GM23338 (cell line): Measurements from ENCODE around the gene RIGI. TPM values are rescaled to one million over a fixed set of nuclear protein-coding genes. Genes with fewer than 3 reads are reported as not detected.

Experiments
- ATAC-seq: fragments of 200-7000 bp; cut with Tn5 transposase; 3 replicates; pipeline ENCODE4 v1.9.1; 2020
- DNase-seq: peaks from one replicate; pipeline ENCODE4 v3.0.0-alpha.2; 2015; ENCODE audit warnings: low spot score
- H2AFZ ChIP-seq: fragments of 200-600 bp; sonication (generic); 2 replicates; pipeline ENCODE4 v1.8.0; 2016; ENCODE audit warnings: antibody characterized with exemption, mild to moderate bottlenecking, moderate library complexity
- H3F3A ChIP-seq: fragments of 200-600 bp; sonication (generic); replicated peaks from 2 replicates; pipeline ENCODE4 v1.8.0; 2017; ENCODE audit warnings: antibody characterized with exemption, mixed run types, low read depth
- H3K27ac ChIP-seq: fragments of 200-600 bp; sonication (generic); 2 replicates; pipeline ENCODE4 v1.6.1; 2016; ENCODE audit warnings: low read depth
- H3K27me3 ChIP-seq: fragments of 200-600 bp; sonication (generic); 2 replicates; pipeline ENCODE4 v1.8.0; 2016; ENCODE audit warnings: mild to moderate bottlenecking, mixed run types, moderate library complexity; ENCODE audit not compliant: insufficient read depth
- H3K36me3 ChIP-seq: fragments of 200-600 bp; sonication (generic); 2 replicates; pipeline ENCODE4 v1.8.0; 2016; ENCODE audit warnings: mild to moderate bottlenecking; ENCODE audit not compliant: insufficient read depth
- H3K4me1 ChIP-seq: fragments of 200-600 bp; sonication (generic); 2 replicates; pipeline ENCODE4 v1.8.0; 2016; ENCODE audit warnings: mild to moderate bottlenecking, moderate library complexity; ENCODE audit not compliant: insufficient read depth
- H3K4me2 ChIP-seq: fragments of 200-600 bp; sonication (generic); 2 replicates; pipeline ENCODE4 v1.7.1; 2017; ENCODE audit warnings: mixed run types
- H3K4me3 ChIP-seq: fragments of 200-600 bp; sonication (generic); 2 replicates; pipeline ENCODE4 v1.6.1; 2016; ENCODE audit warnings: mixed run types
- H3K79me2 ChIP-seq: fragments of 200-600 bp; sonication (generic); replicated peaks from 2 replicates; pipeline ENCODE4 v1.8.0; 2017; ENCODE audit warnings: mild to moderate bottlenecking; ENCODE audit not compliant: insufficient read depth
- H3K9me2 ChIP-seq: fragments of 200-600 bp; sonication (generic); 2 replicates; pipeline ENCODE4 v1.8.0; 2017; ENCODE audit not compliant: insufficient read depth
- H4K20me1 ChIP-seq: fragments of 200-600 bp; sonication (generic); replicated peaks from 2 replicates; pipeline ENCODE4 v1.8.0; 2017; ENCODE audit warnings: mild to moderate bottlenecking; ENCODE audit not compliant: insufficient read depth
- H3K27ac Mint-ChIP-seq: 2 replicates; pipeline ENCODE4 v1.8.0; 2020; ENCODE audit warnings: inconsistent platforms, mild to moderate bottlenecking, moderate library complexity, mixed read lengths
- H3K27me3 Mint-ChIP-seq: 3 replicates; pipeline ENCODE4 v1.8.0; 2022; ENCODE audit warnings: low read depth, mild to moderate bottlenecking, moderate library complexity, mixed read lengths, inconsistent platforms; ENCODE audit not compliant: insufficient read depth, poor library complexity
- H3K36me3 Mint-ChIP-seq: 3 replicates; pipeline ENCODE4 v1.8.0; 2021; ENCODE audit warnings: low read depth, mild to moderate bottlenecking, inconsistent platforms, moderate library complexity, mixed read lengths
- H3K4me1 Mint-ChIP-seq: 3 replicates; pipeline ENCODE4 v1.8.0; 2020; ENCODE audit warnings: mild to moderate bottlenecking, inconsistent platforms, mixed read lengths
- H3K4me3 Mint-ChIP-seq: 3 replicates; pipeline ENCODE4 v1.8.0; 2021; ENCODE audit warnings: moderate library complexity, mild to moderate bottlenecking, inconsistent platforms, mixed read lengths
- H3K9me3 Mint-ChIP-seq: 3 replicates; pipeline ENCODE4 v1.8.0; 2020; ENCODE audit warnings: moderate library complexity, mild to moderate bottlenecking, inconsistent platforms, mixed read lengths
- CREB1 ChIP-seq: fragments of 250-450 bp; sonication (Bioruptor Pico); IDR thresholded peaks from 2 replicates; pipeline ENCODE4 v1.5.0; 2020; ENCODE audit warnings: low read depth, mild to moderate bottlenecking, moderate library complexity
- CTCF ChIP-seq, 2 experiments: fragments of 200-600 bp in 1 of 2; sonication (generic) in 1 of 2; conservative IDR thresholded peaks; 2 replicates each; pipeline versions ENCODE4 v1.5.1 to v1.6.1; 2016 to 2017; ENCODE audit warnings: antibody characterized with exemption in 2 of 2, low read depth in 2 of 2, mild to moderate bottlenecking in 2 of 2, moderate library complexity in 1 of 2
- ETS1 ChIP-seq: IDR thresholded peaks from 2 replicates; pipeline ENCODE4 v1.6.1; 2016; ENCODE audit warnings: antibody characterized with exemption
- EZH2 ChIP-seq: fragments of 200-600 bp; sonication (generic); IDR thresholded peaks from one replicate; pipeline ENCODE4 v1.8.0; 2017; ENCODE audit warnings: antibody characterized with exemption, mild to moderate bottlenecking, low read depth; ENCODE audit not compliant: unreplicated experiment
- EZH2phosphoT487 ChIP-seq: fragments of 200-600 bp; sonication (generic); IDR thresholded peaks from one replicate; pipeline ENCODE4 v1.8.1; 2018; ENCODE audit warnings: antibody characterized with exemption; ENCODE audit not compliant: unreplicated experiment
- JUNB ChIP-seq: IDR thresholded peaks from one replicate; pipeline ENCODE4 v1.6.1; 2016; ENCODE audit warnings: antibody characterized with exemption; ENCODE audit not compliant: unreplicated experiment
- POLR2AphosphoS5 ChIP-seq: IDR thresholded peaks from 2 replicates; pipeline ENCODE4 v1.6.1; 2016; ENCODE audit warnings: antibody characterized with exemption, low read depth
- REST ChIP-seq: IDR thresholded peaks from one replicate; pipeline ENCODE4 v1.6.1; 2018; ENCODE audit warnings: antibody characterized with exemption; ENCODE audit not compliant: unreplicated experiment
- ZNF331 ChIP-seq: fragments of 250-450 bp; sonication (Bioruptor Pico); IDR thresholded peaks from 2 replicates; pipeline ENCODE4 v1.5.0; 2020; ENCODE audit warnings: low read depth, mild to moderate bottlenecking, moderate library complexity
- ZNF462 ChIP-seq: fragments of 250-450 bp; sonication (Bioruptor Pico); IDR thresholded peaks from 2 replicates; pipeline ENCODE4 v1.5.0; 2020; ENCODE audit warnings: mild to moderate bottlenecking, moderate library complexity
- polyA plus RNA-seq: library from polyadenylated mRNA; unstranded; fragments of >200 nt; fragmentation: Nextera tagmentation; extraction: Ambion mirVana; gene quantifications from 2 replicates; pipeline ENCODE4 v1.2.1, GENCODE V29; 2016
- total RNA-seq: library from RNA; depleted of rRNA; stranded (reverse); fragments of >200 nt; shearing (Covaris generic); gene quantifications from 2 replicates; pipeline ENCODE4 v1.2.3, GENCODE V29; 2014

The RIGI gene
- total and polyA plus RNA-seq, 2 experiments from 2014 or later, result 14.2 to 14.7 TPM

GRCh38 chr9:32570262-32570661, 44.3 kb upstream of the RIGI start:
- TF ChIP-seq EZH2phosphoT487 (no peak), ZNF462 (no peak)
- peaks cover 8% of the 10 kb centered on the region for H3K27me3 Mint-ChIP-seq
- no peak overlapping the region for H2AFZ ChIP-seq

GRCh38 chr9:32566770-32567169, 40.8 kb upstream of the RIGI start:
- Mint-ChIP-seq H3K27me3 (no peaks in the 10 kb centered on the region), H3K27ac (no peak overlapping the region), H3K9me3 (no peaks in the 10 kb centered on the region), H3K4me1 (peaks cover 2% of the 10 kb centered on the region; the same call in 1 of the 3 replicates), H3K36me3 (peaks cover 35% of the 10 kb centered on the region), H3K4me3 (no peak overlapping the region)
- peaks cover 10% of the 10 kb centered on the region for H3K4me1 ChIP-seq
- no peak overlapping the region for H2AFZ ChIP-seq
- ATAC-seq (no peak), DNase-seq (no peak)
- H3F3A ChIP-seq, result no peaks in the 10 kb centered on the region
- no peaks in the 10 kb centered on the region for H4K20me1 ChIP-seq
- no peak overlapping the region for H3K27ac ChIP-seq
- peaks cover 46% of the 10 kb centered on the region for H3K79me2 ChIP-seq
- no peaks in the 10 kb centered on the region for H3K27me3 ChIP-seq
- no peaks in the 10 kb centered on the region for H3K9me2 ChIP-seq
- no peak overlapping the region for H3K4me3 ChIP-seq
- no peak overlapping the region for H3K4me2 ChIP-seq
- H3K36me3 ChIP-seq, result peaks cover 12% of the 10 kb centered on the region; the same call in 1 of the 2 replicates
- TF ChIP-seq EZH2 (no peak), CTCF (conservative IDR thresholded peaks at IDR 0.05; ENCODE audit: low read depth in 2 of 2) (no peak), CREB1 (CRISPR knock-in tag) (no peak), JUNB (no peak), REST (no peak), ETS1 (no peak), ZNF331 (no peak), POLR2AphosphoS5 (no peak)

More at GRCh38 chr9:32570262-32570661, 44.3 kb upstream of the RIGI start:
- Histone ChIP-seq H3K27me3 (no peaks in the 10 kb centered on the region), H3K4me3 (no peak overlapping the region), H3K4me1 (peaks cover 11% of the 10 kb centered on the region), H3F3A (no peaks in the 10 kb centered on the region), H3K27ac (no peak overlapping the region), H3K9me2 (no peaks in the 10 kb centered on the region), H3K79me2 (peaks cover 46% of the 10 kb centered on the region), H3K4me2 (no peak overlapping the region), H4K20me1 (no peaks in the 10 kb centered on the region), H3K36me3 (peaks cover 12% of the 10 kb centered on the region; the same call in 1 of the 2 replicates)
- peaks cover 7% of the 10 kb centered on the region; the same call in 2 of the 3 replicates for H3K4me1 Mint-ChIP-seq
- peaks cover 29% of the 10 kb centered on the region for H3K36me3 Mint-ChIP-seq
- H3K27ac Mint-ChIP-seq, result no peak overlapping the region
- no peak for DNase-seq
- ATAC-seq, result no peak
- no peaks in the 10 kb centered on the region for H3K9me3 Mint-ChIP-seq
- H3K4me3 Mint-ChIP-seq, result no peak overlapping the region; the same call in 2 of the 3 replicates
